Activated effector memory CD4-positive, alpha-beta T cell treated with anti-CD3 and anti-CD28 coated beads, Interleukin-2, amount 50 U/mL, for 16 hours (primary cell): ENCODE measurements around the gene OIP5.
"Not testable (repeated sequence)": the region's sequence is repeated elsewhere in the genome, so short reads cannot be mapped to it uniquely, and the experiment has no call there.

Source experiments
- DNase-seq: peaks from one replicate; pipeline ENCODE4 v3.0.0-alpha.2; 2020

OIP5 gene

GRCh38 chr15:41301139-41301538 lies 31.3 kb downstream of the OIP5 start:
- DNase-seq = not testable (repeated sequence)

- no peak for DNase-seq
These were observed 39.9 kb downstream of the OIP5 start for GRCh38 chr15:41292521-41292920.

- DNase-seq = no peak
These were observed 41.2 kb downstream of the OIP5 start for GRCh38 chr15:41291065-41291631.

- DNase-seq = no peak
These were observed 42.4 kb downstream of the OIP5 start for GRCh38 chr15:41289953-41290352.

GRCh38 chr15:41288464-41288863 lies 43.9 kb downstream of the OIP5 start:
- no peak for DNase-seq

- no peak for DNase-seq
These were observed 45.6 kb downstream of the OIP5 start for GRCh38 chr15:41286665-41287333.

- DNase-seq = no peak
These were observed 47.1 kb downstream of the OIP5 start for GRCh38 chr15:41285285-41285684.

- DNase-seq = no peak
These were observed 47.8 kb downstream of the OIP5 start for GRCh38 chr15:41284427-41285177.

- DNase-seq = peak; percentile 99
These were observed 48.6 kb downstream of the OIP5 start for GRCh38 chr15:41283653-41284426.

- DNase-seq = not testable (repeated sequence)
These were observed 49.3 kb downstream of the OIP5 start for GRCh38 chr15:41282980-41283652.

- not testable (repeated sequence) for DNase-seq
These were observed 50.0 kb downstream of the OIP5 start for GRCh38 chr15:41282436-41282835.

- DNase-seq = no peak
These were observed 51.2 kb downstream of the OIP5 start for GRCh38 chr15:41281236-41281635.

GRCh38 chr15:41279535-41280283 lies 52.7 kb downstream of the OIP5 start:
- no peak for DNase-seq

- DNase-seq = no peak
These were observed 54.1 kb downstream of the OIP5 start for GRCh38 chr15:41278319-41278718.

GRCh38 chr15:41276831-41277230 lies 55.6 kb downstream of the OIP5 start:
- no peak for DNase-seq

GRCh38 chr15:41269887-41270286 lies 62.5 kb downstream of the OIP5 start:
- no peak for DNase-seq

GRCh38 chr15:41263891-41264351 lies 68.5 kb downstream of the OIP5 start:
- no peak for DNase-seq

GRCh38 chr15:41262571-41262970 lies 69.8 kb downstream of the OIP5 start:
- no peak for DNase-seq

- not testable (repeated sequence) for DNase-seq
These were observed 71.5 kb downstream of the OIP5 start for GRCh38 chr15:41260924-41261323.

GRCh38 chr15:41259546-41260189 lies 72.7 kb downstream of the OIP5 start:
- DNase-seq = no peak
